ENCODE measurements around the gene CFAP298.

DNA sequence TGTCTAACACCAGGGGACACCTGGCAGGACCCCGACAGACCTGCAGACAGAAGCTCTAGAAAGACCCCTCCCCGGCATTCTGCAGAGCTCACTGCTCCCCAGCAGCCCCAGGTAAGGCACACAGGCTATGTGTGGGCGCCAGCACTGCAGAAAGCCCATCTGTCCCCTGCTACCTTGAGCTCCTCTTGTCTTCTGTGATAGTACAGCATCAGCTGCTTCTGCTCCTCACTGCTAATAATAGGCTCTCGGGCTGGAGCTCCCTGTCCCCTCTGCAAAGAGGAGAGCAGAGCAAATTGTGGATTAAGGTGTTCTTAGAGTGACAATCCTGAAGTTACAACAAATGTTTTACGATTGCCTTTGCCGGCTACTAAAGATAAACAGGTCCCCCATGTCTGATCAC, 10.1 kb downstream of the CFAP298 start:
- TF ChIP-seq, protein P1, sequence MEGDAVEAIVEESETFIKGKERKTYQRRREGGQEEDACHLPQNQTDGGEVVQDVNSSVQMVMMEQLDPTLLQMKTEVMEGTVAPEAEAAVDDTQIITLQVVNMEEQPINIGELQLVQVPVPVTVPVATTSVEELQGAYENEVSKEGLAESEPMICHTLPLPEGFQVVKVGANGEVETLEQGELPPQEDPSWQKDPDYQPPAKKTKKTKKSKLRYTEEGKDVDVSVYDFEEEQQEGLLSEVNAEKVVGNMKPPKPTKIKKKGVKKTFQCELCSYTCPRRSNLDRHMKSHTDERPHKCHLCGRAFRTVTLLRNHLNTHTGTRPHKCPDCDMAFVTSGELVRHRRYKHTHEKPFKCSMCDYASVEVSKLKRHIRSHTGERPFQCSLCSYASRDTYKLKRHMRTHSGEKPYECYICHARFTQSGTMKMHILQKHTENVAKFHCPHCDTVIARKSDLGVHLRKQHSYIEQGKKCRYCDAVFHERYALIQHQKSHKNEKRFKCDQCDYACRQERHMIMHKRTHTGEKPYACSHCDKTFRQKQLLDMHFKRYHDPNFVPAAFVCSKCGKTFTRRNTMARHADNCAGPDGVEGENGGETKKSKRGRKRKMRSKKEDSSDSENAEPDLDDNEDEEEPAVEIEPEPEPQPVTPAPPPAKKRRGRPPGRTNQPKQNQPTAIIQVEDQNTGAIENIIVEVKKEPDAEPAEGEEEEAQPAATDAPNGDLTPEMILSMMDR (IDR thresholded peaks at IDR 0.05), result no peak
- no peak for TF ChIP-seq POLR2A (IDR thresholded peaks at IDR 0.05)
- no peak for TF ChIP-seq POLR2AphosphoS5 (IDR thresholded peaks at IDR 0.05)
- TF ChIP-seq EP300 (IDR thresholded peaks at IDR 0.05), result no peak
